Measurements from ENCODE around the gene PKN1. TPM values are rescaled to one million over a fixed set of nuclear protein-coding genes. Genes with fewer than 3 reads are reported as not detected.

The PKN1 gene
- total and polyA plus RNA-seq, 2 of the 13 experiments (the other 11 are each of a cell fraction or from before 2014, with no cell fraction given) = 45.7 to 54.5 TPM

DNA sequence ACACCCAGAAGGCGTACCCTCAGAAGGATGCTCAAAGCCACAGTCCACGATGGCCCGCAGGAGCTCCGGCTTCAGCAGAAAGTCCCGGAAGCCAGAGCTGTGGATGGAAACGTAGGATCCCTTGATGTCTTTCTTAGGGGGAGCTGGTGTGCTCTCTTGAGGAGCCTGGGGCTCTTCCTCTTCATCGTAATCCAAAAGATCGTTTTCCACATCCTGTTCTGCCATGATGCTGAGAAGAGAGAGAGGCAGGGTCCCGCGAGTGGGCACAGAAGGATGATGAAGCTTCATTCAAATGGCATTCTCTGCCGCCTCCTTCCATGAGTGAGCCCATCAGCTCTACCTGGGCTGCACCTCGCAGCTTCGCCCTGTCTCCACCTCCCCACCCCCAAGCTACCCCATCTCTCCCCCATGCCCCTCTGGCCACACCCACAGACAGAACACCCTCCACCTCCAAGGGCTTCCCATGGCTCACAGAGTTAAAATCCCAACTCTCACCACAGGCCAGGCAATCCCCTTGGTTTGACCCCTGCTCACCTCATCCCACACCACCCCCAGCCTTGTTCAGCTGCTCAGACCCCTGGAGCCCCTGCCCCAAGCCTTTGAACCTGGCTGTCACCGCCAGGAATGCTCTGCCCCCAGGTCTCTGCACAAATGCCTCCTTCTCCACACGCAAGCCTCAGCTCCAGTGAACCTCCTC lies 20.0 kb upstream of the PKN1 start:
- no peak overlapping the region for H3K4me2 ChIP-seq (ENCODE audit: low read depth, low read length)
- intact Hi-C loops (cut with micrococcal nuclease; ENCODE audit: unreplicated experiment) = no loop called here

DNA sequence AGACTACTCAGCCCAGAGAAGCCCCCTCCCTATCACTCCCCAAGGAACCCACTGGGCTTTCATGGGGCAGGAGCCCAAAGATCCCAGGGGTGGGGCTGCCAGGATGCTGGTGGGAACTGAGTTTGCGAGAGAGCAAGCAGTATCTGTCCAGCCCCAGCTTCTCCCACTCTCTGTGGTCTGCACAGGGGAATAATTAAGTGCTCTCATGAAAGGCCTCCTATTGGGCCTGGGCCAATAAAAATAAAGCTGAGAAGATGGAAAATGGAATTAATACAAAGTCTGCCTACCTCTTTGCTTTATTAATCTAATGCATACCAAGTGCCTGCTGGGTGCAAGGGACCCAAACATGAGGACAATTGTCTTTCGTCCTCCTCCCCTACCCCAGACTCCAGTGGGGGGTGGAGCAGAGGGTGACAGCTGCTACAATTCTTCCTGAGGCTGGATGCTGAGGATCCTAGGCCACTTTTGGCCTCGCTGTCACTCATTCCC lies 19.4 kb upstream of the PKN1 start:
- in situ Hi-C loops (cut with HindIII; ENCODE audit: extremely low pct_ligation_motif_present, low pct_unique_long_range_greater_than_20kb) = loop anchor here (25.0 kb wide), 1 partner anchor 526 kb away; the partner anchor contains the start of gene NANOS3
- peaks cover 56% of the 10 kb centered on the region for H3K79me2 ChIP-seq (ENCODE audit: insufficient read depth, low read length)
- intact Hi-C loops (cut with micrococcal nuclease; ENCODE audit: unreplicated experiment) = no loop called here
- peaks cover 33 to 59% of the 10 kb centered on the region in 2 experiments; a peak in 4 of 5 replicates for H3K36me3 ChIP-seq (replicated peaks in 1 of 2; ENCODE audit: control insufficient read depth in 1 of 2, insufficient read depth in 2 of 2, low read length in 2 of 2)
- ATAC-seq (no peak), FAIRE-seq (no peak), DNase-seq (ENCODE audit: low spot score) (no peak)
- BruUV-seq (replicated peaks) = no TSS peak
- H2AFZ ChIP-seq (ENCODE audit: low read length) = no peak overlapping the region
- 95% methylated on average over 3 of the region's 3 CpGs for WGBS (ENCODE audit: low lambda C conversion rate)
- H3K4me2 ChIP-seq (ENCODE audit: low read depth, low read length) = no peak overlapping the region
- H3K4me1 ChIP-seq (ENCODE audit: insufficient read depth, low read length) = peaks cover 26% of the 10 kb centered on the region
- no peak overlapping the region for H3K27ac ChIP-seq (ENCODE audit: extremely low read length, insufficient read depth, low read length)
- no peaks in the 10 kb centered on the region for H3K9me3 ChIP-seq (ENCODE audit: low read length)
- H4K20me1 ChIP-seq (ENCODE audit: insufficient read depth, low read length) = peaks cover 31% of the 10 kb centered on the region
- no peak overlapping the region for H3K4me3 ChIP-seq (replicated peaks in 1 of 3; ENCODE audit: insufficient read depth in 1 of 3, low read depth in 2 of 3, low read length in 3 of 3)
- H3K27me3 ChIP-seq (ENCODE audit: control insufficient read depth in 1 of 2, insufficient read depth in 2 of 2, low read length in 2 of 2) = no peaks in the 10 kb centered on the region
- H3K9ac ChIP-seq (ENCODE audit: insufficient read depth, low read depth, low read length) = no peak overlapping the region
- TF ChIP-seq GRHL1 (CRISPR knock-in tag; conservative IDR thresholded peaks at IDR 0.05) = no peak
- no peak for TF ChIP-seq ZNF224 (CRISPR knock-in tag; IDR thresholded peaks at IDR 0.05)
- no peak for TF ChIP-seq ZNF776 (CRISPR knock-in tag; IDR thresholded peaks at IDR 0.05)
- TF ChIP-seq NFE2L2 (IDR thresholded peaks at IDR 0.05; ENCODE audit: low read length) = no peak
- TF ChIP-seq SIN3B (IDR thresholded peaks at IDR 0.05; ENCODE audit: low read length) = no peak
- no peak for TF ChIP-seq HDAC2 (CRISPR knock-in tag; IDR thresholded peaks at IDR 0.05)
- no peak for TF ChIP-seq SRSF1 (optimal IDR thresholded peaks at IDR 0.05; ENCODE audit: low read depth, low read length)
- TF ChIP-seq EP300 (IDR thresholded peaks at IDR 0.05; ENCODE audit: low read depth in 2 of 2, low read length in 2 of 2) = no peak
- no peak for TF ChIP-seq EP300 (CRISPR knock-in tag; IDR thresholded peaks at IDR 0.05; ENCODE audit: borderline replicate concordance)
- CTCF ChIA-PET (ENCODE audit: low intra/inter-chr PET ratio, low total read pairs) = no interaction called here
- POLR2A ChIA-PET = no interaction called here

More for the DNA sequence above, 20.0 kb upstream of the PKN1 start:
- POLR2A ChIA-PET = no interaction called here
- Histone ChIP-seq H3K4me3 (replicated peaks in 1 of 3; ENCODE audit: insufficient read depth in 1 of 3, low read depth in 2 of 3, low read length in 3 of 3) (no peak overlapping the region), H3K9ac (ENCODE audit: insufficient read depth, low read depth, low read length) (no peak overlapping the region), H3K36me3 (replicated peaks in 1 of 2; ENCODE audit: control insufficient read depth in 1 of 2, insufficient read depth in 2 of 2, low read length in 2 of 2) (peaks cover 37 to 65% of the 10 kb centered on the region in 2 experiments; a peak in 4 of 5 replicates), H3K27me3 (ENCODE audit: control insufficient read depth in 1 of 2, insufficient read depth in 2 of 2, low read length in 2 of 2) (no peaks in the 10 kb centered on the region), H2AFZ (ENCODE audit: low read length) (no peak overlapping the region), H4K20me1 (ENCODE audit: insufficient read depth, low read length) (peaks cover 31% of the 10 kb centered on the region), H3K9me3 (ENCODE audit: low read length) (no peaks in the 10 kb centered on the region), H3K4me1 (ENCODE audit: insufficient read depth, low read length) (peaks cover 26% of the 10 kb centered on the region), H3K79me2 (ENCODE audit: insufficient read depth, low read length) (peaks cover 50% of the 10 kb centered on the region), H3K27ac (ENCODE audit: extremely low read length, insufficient read depth, low read length) (no peak overlapping the region)
- TF ChIP-seq KDM5B (CRISPR knock-in tag; IDR thresholded peaks at IDR 0.05; ENCODE audit: borderline replicate concordance) (no peak), ZNF644 (CRISPR knock-in tag; IDR thresholded peaks at IDR 0.05; ENCODE audit: low read depth) (no peak), ZNF780A (CRISPR knock-in tag; IDR thresholded peaks at IDR 0.05) (no peak), ZNF550 (CRISPR knock-in tag; IDR thresholded peaks at IDR 0.05; ENCODE audit: borderline replicate concordance) (no peak), ZNF670 (CRISPR knock-in tag; IDR thresholded peaks at IDR 0.05; ENCODE audit: borderline replicate concordance) (no peak), RARG (CRISPR knock-in tag; IDR thresholded peaks at IDR 0.05; ENCODE audit: low read depth) (no peak)
- DNase-seq (ENCODE audit: low spot score) (no peak), FAIRE-seq (no peak), ATAC-seq (no peak)
- no TSS peak for BruUV-seq (replicated peaks)
- 96% methylated on average over 11 of the region's 15 CpGs for WGBS (ENCODE audit: low lambda C conversion rate)
- CTCF ChIA-PET (ENCODE audit: low intra/inter-chr PET ratio, low total read pairs) = no interaction called here
- in situ Hi-C loops (cut with HindIII; ENCODE audit: extremely low pct_ligation_motif_present, low pct_unique_long_range_greater_than_20kb) = loop anchor here (25.0 kb wide), 1 partner anchor 526 kb away; the partner anchor contains the start of gene NANOS3

All from HepG2 (cell line).